OCI-LY7 (cell line): Measurements from ENCODE around the gene SCG5. TPM values are rescaled to one million over a fixed set of nuclear protein-coding genes. Genes with fewer than 3 reads are reported as not detected.

ENCODE experiments used
- BruUV-seq: library from RNA; stranded (reverse); fragments of 400-500 nt; replicated peaks from 2 replicates; lab custom pipeline; 2021; lab: Mats Ljungman, UMichigan
- CTCF ChIA-PET: fragments of 300-600 bp; sonication (Branson Sonifier 250); formaldehyde crosslinking; loops from one replicate; lab custom pipeline; 2022; ENCODE audit warnings: antibody characterized with exemption; ENCODE audit not compliant: unreplicated experiment; lab: Charles Lee
- POLR2A ChIA-PET: fragments of 300-600 bp; sonication (Branson Sonifier 250); formaldehyde crosslinking; loops from one replicate; lab custom pipeline; 2022; ENCODE audit warnings: antibody characterized with exemption; lab: Charles Lee
- DNase-seq: peaks from one replicate; pipeline ENCODE4 v3.0.0-alpha.2; 2015; ENCODE audit warnings: low spot score
- H2AFZ ChIP-seq: fragments of 200-600 bp; sonication (generic), shearing (Covaris generic); 2 replicates; pipeline ENCODE4 v1.6.1; 2014; ENCODE audit warnings: mild to moderate bottlenecking, antibody characterized with exemption, low read length, moderate library complexity
- H3K27ac ChIP-seq: fragments of 200-600 bp; sonication (generic); 2 replicates; pipeline ENCODE4 v1.5.1; 2014; ENCODE audit warnings: mixed run types, low read depth, mild to moderate bottlenecking, moderate library complexity, low read length, inconsistent platforms; ENCODE audit not compliant: poor library complexity, severe bottlenecking
- H3K36me3 ChIP-seq: fragments of 200-600 bp; sonication (generic); 2 replicates; pipeline ENCODE4 v1.6.1; 2014; ENCODE audit warnings: mild to moderate bottlenecking, antibody characterized with exemption, low read length, moderate library complexity, mixed read lengths; ENCODE audit not compliant: insufficient read depth
- H3K4me1 ChIP-seq: fragments of 200-600 bp; sonication (generic); 2 replicates; pipeline ENCODE4 v1.5.1; 2014; ENCODE audit warnings: mild to moderate bottlenecking, low read length; ENCODE audit not compliant: insufficient read depth, poor library complexity, severe bottlenecking
- H3K4me2 ChIP-seq: fragments of 200-600 bp; sonication (generic); 2 replicates; pipeline ENCODE4 v1.6.1; 2014; ENCODE audit warnings: mild to moderate bottlenecking, low read length
- H3K4me3 ChIP-seq: fragments of 200-600 bp; sonication (generic); 2 replicates; pipeline ENCODE4 v1.5.1; 2014; ENCODE audit warnings: mild to moderate bottlenecking, low read depth, low read length; ENCODE audit not compliant: poor library complexity, severe bottlenecking
- H3K79me2 ChIP-seq: fragments of 200-600 bp; sonication (generic); 2 replicates; pipeline ENCODE4 v1.6.1; 2016; ENCODE audit warnings: low read depth, mild to moderate bottlenecking, low read length, moderate library complexity, mixed read lengths; ENCODE audit not compliant: insufficient read depth
- H3K9me2 ChIP-seq: fragments of 200-600 bp; sonication (generic); 2 replicates; pipeline ENCODE4 v1.6.1; 2016; ENCODE audit warnings: mild to moderate bottlenecking, low read length, mixed read lengths; ENCODE audit not compliant: insufficient read depth
- H3K9me3 ChIP-seq: fragments of 200-600 bp; sonication (generic); 2 replicates; pipeline ENCODE4 v1.6.1; 2014; ENCODE audit warnings: mild to moderate bottlenecking, mixed run types, low read length, mixed read lengths
- H4K20me1 ChIP-seq: fragments of 200-600 bp; sonication (generic); 2 replicates; pipeline ENCODE4 v1.6.1; 2014; ENCODE audit warnings: mild to moderate bottlenecking, antibody characterized with exemption, low read length, moderate library complexity, mixed read lengths; ENCODE audit not compliant: insufficient read depth
- EZH2phosphoT487 ChIP-seq: fragments of 200-600 bp; sonication (generic); IDR thresholded peaks from 2 replicates; pipeline ENCODE4 v1.6.1; 2018; ENCODE audit warnings: low read depth, borderline replicate concordance, mild to moderate bottlenecking, mixed run types, antibody characterized with exemption, low read length, moderate library complexity, mixed read lengths
- intact Hi-C: fragments of 100-400 bp; cut with micrococcal nuclease; formaldehyde crosslinking; loops from one replicate; pipeline ENCODE4 v1.10.0; 2022; ENCODE audit not compliant: unreplicated experiment
- total RNA-seq, 2 experiments: library from RNA; depleted of rRNA in 1 of 2; stranded (reverse); fragments of >200 nt in 1 of 2; shearing (Covaris generic) in 1 of 2; gene quantifications; 2 replicates each; pipeline ENCODE4 v1.2.3, GENCODE V29; 2014 to 2022
- TF ChIP-seq, protein P1 (sequence below): fragments of 200-600 bp; sonication (generic); conservative IDR thresholded peaks from 2 replicates; pipeline ENCODE4 v1.5.1; 2014; ENCODE audit warnings: mild to moderate bottlenecking, antibody characterized with exemption, low read length, moderate library complexity, mixed read lengths

SCG5 gene
- total RNA-seq, 2 experiments from 2014 or later, result 1.5 to 4.7 TPM

DNA sequence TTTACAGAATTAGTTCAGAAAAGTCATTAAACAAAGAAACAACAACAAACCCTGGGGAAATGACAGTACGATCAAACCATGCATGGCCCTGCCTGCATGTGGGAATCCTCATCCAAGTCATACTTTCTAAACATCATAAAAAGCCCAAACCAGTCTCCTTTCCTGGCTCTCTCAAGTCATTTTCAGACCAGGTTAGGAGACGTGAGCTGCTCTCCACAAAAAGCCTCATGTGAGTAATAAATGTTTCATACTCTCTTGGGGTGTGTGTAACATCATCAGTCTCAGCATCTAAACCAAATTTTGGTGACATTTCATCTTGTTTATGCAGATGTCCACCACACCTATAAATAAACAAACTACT is 95.2 kb downstream of the SCG5 start:
- Histone ChIP-seq H3K27ac (no peak overlapping the region), H3K9me2 (no peaks in the 10 kb centered on the region), H3K4me2 (no peak overlapping the region), H3K36me3 (no peaks in the 10 kb centered on the region), H3K9me3 (no peaks in the 10 kb centered on the region), H2AFZ (no peak overlapping the region), H4K20me1 (no peaks in the 10 kb centered on the region), H3K79me2 (no peaks in the 10 kb centered on the region), H3K4me3 (no peak overlapping the region), H3K4me1 (no peaks in the 10 kb centered on the region)
- ChIA-PET POLR2A (interaction anchor here (0.9 kb wide), 1 partner anchor 108 kb away, joined by 4 read pairs; no protein-coding TSS in a partner anchor), CTCF (no interaction called here)
- intact Hi-C loops, result no loop called here
- BruUV-seq, result no TSS peak
- no peak for DNase-seq
- TF ChIP-seq, protein P1, sequence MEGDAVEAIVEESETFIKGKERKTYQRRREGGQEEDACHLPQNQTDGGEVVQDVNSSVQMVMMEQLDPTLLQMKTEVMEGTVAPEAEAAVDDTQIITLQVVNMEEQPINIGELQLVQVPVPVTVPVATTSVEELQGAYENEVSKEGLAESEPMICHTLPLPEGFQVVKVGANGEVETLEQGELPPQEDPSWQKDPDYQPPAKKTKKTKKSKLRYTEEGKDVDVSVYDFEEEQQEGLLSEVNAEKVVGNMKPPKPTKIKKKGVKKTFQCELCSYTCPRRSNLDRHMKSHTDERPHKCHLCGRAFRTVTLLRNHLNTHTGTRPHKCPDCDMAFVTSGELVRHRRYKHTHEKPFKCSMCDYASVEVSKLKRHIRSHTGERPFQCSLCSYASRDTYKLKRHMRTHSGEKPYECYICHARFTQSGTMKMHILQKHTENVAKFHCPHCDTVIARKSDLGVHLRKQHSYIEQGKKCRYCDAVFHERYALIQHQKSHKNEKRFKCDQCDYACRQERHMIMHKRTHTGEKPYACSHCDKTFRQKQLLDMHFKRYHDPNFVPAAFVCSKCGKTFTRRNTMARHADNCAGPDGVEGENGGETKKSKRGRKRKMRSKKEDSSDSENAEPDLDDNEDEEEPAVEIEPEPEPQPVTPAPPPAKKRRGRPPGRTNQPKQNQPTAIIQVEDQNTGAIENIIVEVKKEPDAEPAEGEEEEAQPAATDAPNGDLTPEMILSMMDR, result no peak
- no peak for TF ChIP-seq EZH2phosphoT487

DNA sequence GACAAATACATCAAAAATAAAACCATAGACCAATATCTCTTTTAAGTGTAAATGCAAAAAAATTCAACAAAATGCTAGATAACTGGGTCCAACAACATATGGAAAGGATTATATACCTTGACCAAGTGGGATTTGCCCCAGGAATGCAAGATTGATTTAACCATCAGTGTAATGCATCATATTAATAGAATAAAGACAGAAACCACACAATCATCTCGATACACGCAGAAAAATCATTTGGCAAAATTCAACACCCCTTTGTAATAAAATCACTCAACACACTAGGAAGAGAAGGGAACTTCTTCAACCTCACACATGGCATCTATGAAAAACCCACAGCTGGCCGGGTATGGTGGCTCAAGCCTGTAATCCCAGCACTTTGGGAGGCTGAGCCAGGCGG is 95.8 kb downstream of the SCG5 start:
- TF ChIP-seq, protein P1, result no peak
- TF ChIP-seq EZH2phosphoT487, result no peak
- Histone ChIP-seq H3K9me2 (no peaks in the 10 kb centered on the region), H3K4me1 (no peaks in the 10 kb centered on the region), H4K20me1 (no peaks in the 10 kb centered on the region), H2AFZ (no peak overlapping the region), H3K27ac (no peak overlapping the region), H3K79me2 (no peaks in the 10 kb centered on the region), H3K4me3 (no peak overlapping the region), H3K4me2 (no peak overlapping the region), H3K36me3 (no peaks in the 10 kb centered on the region), H3K9me3 (no peaks in the 10 kb centered on the region)
- ChIA-PET POLR2A (no interaction called here), CTCF (no interaction called here)
- intact Hi-C loops, result no loop called here
- no TSS peak for BruUV-seq
- DNase-seq, result no peak

DNA sequence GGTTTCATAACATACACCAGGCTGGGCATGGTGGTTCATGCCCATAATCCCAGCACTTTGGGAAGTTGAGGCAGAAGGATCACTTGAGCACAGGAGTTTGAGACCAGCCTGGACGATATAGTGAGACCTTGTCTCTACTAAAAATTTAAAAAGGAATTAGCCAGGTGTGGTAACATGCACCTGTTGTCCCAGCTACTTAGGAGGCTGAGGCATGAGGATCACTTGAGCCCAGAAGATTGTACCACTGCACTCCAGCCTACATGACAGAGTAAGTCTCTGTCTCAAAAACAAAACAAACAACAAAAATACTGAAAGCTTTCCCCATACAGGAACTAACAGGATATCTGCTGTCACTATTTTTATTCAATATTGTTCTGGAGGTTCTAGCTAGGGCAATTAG is 97.2 kb downstream of the SCG5 start:
- H4K20me1 ChIP-seq, result no peaks in the 10 kb centered on the region
- no peak overlapping the region for H2AFZ ChIP-seq
- CTCF ChIA-PET, result no interaction called here
- BruUV-seq, result no TSS peak
- H3K9me3 ChIP-seq, result no peaks in the 10 kb centered on the region
- TF ChIP-seq, protein P1, result no peak
- no peak for TF ChIP-seq EZH2phosphoT487
- H3K4me3 ChIP-seq, result no peak overlapping the region
- H3K79me2 ChIP-seq, result no peaks in the 10 kb centered on the region
- no peaks in the 10 kb centered on the region for H3K36me3 ChIP-seq
- DNase-seq, result no peak
- H3K9me2 ChIP-seq, result no peaks in the 10 kb centered on the region
- no peaks in the 10 kb centered on the region for H3K4me1 ChIP-seq
- no peak overlapping the region for H3K4me2 ChIP-seq
- POLR2A ChIA-PET, result no interaction called here
- H3K27ac ChIP-seq, result no peak overlapping the region
- intact Hi-C loops, result no loop called here
